Cortex of kidney (tissue), 1 donor: Measurements from ENCODE around the gene PC.

ENCODE experiments used
- DNase-seq: peaks from one replicate; lab custom pipeline; 2025; lab: John Stamatoyannopoulos, UW

The PC gene

GRCh38 chr11:66854729-66855211, 103.4 kb downstream of the PC start:
- no peak for DNase-seq

- DNase-seq = no peak
Measured at GRCh38 chr11:66854231-66854661, 103.9 kb downstream of the PC start.

DNA sequence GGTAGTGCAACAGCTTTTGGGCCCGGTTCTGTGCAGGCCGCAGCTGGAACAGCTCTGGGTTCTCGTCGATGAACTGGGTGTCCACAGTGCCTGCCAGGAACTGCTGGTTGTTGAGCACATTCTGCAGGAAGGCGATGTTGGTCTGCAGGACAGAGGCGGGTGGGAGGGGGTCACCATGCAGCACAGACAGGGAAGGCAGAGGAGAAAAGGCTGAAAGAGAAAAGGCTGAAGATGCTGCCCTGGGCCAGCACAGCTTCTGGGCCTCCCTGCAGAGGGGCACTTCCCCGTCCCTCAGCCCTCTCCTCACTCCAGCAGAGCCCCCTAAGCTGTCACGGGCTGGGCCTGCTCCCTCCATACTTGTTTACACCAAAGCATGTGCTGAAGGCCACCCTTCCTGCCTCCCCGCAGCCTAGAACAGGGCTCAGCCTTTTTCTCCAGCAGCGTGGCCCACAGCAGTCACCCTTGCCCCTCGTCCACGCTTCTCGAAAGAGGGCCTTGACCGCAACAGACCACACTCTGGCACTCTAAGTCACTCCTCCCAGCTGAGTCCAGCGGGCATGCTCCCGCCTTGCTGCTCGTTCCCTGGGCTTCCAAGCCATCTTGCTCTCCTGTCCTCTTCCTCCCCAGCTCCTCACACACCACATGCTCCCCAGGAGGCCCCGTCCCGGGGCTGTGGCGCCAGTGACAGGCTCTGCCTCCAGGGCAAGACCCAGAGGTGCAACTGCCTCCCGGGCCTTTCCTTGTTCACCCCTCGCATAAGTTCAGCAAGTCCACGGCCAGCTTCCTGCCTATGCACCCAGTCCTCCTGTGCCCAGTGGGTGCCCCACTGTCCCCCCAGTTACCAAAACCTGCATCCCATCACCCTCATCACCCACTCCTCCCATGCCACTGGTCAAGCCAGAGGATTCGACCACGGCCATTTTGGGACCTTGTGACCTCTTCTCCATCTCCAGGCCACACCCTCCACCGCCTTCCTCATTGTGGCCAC, 104.6 kb downstream of the PC start:
- no peak for DNase-seq

DNA sequence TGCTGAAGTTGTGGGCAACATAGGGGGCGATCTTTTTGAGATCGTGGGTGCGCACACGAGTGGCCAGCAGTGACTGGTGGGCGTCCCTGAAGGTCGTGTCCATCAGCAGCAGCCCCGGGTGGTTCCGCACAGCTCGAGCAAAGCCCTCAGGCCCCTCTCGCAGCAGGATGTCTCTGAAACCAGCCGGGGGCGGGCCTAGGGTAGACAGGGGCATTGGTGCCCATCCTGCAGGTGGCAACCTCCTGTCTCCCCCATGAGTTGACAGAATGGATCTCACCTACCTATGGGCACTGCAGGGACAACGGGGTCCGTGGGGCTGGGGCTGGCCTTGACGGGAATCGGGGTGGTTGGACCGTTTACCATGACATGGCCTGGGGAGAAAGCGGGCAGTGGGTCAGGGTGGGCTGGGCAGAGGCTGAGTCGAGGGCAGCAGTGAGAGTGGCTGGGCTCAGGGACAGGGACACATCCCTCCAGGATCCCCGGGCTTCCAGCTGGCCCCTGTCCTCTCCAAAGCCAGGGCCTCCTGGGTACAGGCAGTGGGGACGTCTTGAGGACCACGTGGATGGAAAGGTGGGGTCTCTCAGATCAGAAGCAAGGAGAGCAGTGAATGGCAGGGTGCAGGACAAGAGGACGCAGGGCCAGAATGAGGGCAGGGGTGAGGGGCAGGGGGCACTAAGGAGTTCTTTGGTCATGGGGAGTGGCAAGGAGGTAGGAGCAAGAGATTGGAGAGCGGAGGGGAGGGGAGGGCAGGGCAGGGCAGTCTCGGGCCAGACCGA, 105.5 kb downstream of the PC start:
- no peak for DNase-seq

DNA sequence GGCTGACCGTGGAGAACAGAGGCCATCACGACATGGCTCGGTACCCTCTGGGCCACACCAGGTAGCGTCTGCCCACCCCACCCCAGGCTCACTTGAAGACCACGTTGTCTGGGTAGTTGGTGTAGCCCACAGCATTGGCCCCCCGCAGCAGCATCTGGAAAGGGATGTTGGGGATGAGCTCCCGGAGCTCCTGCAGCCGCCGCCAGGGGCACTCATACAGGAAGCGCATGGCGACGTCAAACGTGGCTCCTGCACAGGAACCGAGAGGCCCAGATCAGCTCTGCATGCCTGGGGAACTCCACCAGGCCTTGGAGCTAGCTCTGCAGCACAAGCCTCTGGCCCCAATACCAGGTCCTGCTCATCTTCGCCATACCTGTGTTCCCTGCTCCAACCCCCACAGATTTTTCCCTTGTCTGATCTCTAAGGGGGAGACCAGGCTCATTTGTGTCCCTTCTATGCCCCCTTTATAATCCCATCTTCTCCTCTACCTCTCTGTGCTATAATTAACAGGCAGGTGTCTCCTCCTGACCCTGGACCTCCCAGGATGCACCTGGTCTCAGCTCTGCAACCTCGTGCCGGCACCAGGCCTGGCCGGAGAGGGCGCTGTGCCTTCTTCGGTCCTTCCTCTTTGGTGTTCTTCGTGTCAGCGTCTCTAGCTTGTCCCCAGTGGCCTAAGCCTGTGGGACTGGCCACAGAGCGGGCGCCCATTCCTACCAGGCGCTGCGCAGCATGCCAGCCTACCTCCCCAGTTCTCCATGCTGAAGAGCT, 106.3 kb downstream of the PC start:
- DNase-seq = no peak

GRCh38 chr11:66851239-66851596, 107.0 kb downstream of the PC start:
- DNase-seq = no peak

GRCh38 chr11:66850588-66851238, 107.5 kb downstream of the PC start:
- no peak for DNase-seq

DNA sequence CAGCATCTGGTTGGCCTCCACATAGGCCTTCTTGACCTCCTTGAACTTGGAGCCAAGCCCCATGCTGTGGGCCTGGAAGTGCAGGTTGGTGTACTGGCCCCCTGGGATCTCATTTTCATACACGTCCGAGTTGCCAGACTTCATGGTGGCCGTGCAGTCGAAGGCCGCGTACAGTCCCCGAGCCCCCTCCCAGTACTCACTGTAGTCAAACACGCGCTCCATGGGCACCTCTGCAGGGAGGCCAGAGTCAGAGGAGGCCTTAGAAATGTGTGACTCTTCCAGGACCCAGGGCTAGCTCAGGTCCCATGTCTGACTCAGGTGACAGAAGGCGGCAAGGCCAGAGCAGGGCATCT, 108.0 kb downstream of the PC start:
- DNase-seq = no peak

- DNase-seq = no peak
Measured at GRCh38 chr11:66849501-66850234, 108.5 kb downstream of the PC start.

DNA sequence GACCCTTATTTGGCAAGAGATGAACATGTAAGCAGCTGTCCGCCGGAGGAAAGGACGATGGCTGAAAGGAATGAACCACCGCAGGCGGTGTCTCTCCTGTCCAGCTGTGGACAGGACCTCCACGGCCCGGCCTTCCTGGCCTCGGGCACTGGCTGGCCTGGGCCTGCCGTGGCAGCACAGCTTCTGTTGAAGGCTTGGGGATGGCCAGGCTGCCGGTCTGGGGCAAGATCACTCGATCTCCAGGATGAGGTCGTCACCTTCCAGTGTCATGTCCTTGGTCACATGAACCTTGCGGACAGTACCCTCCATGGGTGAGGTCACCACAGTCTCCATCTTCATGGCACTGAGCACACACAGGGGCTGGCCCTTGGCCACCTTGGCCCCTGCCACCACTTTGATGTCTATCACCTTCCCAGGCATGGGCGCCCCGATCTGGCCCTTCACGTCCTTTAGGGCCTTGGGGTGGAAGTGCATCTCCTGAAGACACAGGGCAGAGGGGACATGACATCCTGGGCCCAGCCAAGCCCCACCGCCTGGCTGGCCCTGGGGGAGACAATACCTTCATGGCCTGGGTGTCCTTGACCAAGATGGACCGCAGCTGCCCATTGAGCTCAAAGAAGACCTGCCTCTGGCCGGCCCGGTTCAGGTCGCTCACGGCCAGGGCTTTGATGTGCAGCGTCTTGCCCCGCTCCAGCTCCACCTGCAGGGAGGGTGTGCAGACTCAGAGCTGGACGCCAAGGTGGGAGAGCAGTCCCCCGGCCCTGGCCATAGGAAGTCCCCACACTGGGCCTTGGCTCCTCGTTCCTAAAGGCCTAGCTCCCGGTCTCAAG, 109.3 kb downstream of the PC start:
- DNase-seq = no peak

DNA sequence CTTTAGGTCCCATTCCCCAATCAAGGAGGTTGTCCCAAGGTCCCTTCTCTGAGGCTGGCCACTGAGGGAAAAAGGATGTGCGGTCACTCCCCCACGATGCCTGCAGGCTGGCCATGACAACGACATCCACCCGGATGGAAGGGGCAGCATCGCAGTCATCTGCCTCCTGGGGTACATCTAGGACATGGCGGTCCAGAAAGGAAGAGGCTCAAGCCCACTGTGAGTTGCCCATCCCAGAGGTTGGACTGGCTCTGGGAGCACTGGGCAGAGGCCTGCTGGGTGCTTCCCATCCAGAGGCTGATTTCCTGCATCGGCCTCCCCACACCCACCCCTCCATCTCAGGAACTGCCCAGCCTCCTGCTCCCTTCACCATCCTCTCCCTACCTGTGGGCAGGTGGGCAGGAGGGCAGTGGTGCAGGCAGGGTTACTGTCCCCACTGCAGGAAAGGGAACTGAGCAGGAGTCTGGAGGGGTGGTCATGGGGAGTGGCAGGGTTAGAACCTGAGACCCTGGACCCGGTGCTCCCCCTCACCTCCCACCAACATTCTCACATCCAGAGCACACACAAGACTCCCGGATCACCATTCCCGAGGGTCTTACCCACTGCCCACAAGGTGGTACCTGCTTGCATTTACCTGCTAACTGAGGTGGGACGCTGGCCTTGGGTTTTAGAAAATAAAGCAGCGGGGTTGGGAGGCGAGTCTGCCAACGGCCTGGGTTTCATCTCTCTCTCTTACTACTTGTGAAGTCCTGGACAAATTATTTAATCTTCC, 110.5 kb downstream of the PC start:
- no peak for DNase-seq

- DNase-seq = no peak
Measured at GRCh38 chr11:66846671-66847091, 111.5 kb downstream of the PC start.

- DNase-seq = no peak
Measured at GRCh38 chr11:66845876-66846212, 112.3 kb downstream of the PC start.

GRCh38 chr11:66845143-66845875, 112.9 kb downstream of the PC start:
- DNase-seq = no peak

GRCh38 chr11:66844496-66845142, 113.6 kb downstream of the PC start:
- DNase-seq = no peak

DNA sequence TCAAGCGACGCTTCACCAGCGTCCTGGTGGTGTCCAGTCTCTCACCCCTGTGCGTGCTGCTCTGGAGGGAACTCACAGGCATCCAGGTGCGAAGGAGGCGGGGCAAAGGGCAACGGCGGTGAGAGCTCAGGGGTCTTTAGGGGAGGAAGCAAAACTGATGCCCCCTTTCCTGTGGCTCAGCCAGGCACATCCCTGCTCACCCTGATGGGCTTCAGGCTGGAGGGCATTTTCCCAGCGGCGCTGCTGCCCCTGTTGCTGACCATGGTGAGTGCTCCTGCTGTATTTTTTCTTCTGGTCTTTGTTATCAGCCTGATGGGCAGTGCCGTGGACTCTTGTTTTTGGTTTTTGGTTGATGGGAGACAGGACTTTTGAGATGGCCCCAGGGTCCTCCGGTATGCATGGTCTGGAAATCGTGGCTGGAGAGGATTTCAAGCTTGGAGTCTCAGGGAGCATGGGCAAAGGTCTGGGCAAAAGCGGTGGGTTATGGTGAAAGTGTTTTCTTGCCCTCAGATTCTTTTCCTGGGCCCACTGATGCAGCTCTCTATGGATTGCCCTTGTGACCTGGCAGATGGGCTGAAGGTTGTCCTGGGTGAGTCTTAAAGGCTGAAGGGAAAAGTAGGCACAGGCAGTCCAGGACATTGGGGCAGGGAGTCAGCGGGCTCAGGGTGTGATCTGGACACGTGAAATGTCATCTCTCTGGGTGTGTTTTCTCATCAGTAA, 114.2 kb downstream of the PC start:
- DNase-seq = no peak
